Measurements from ENCODE around the gene KCNE3.

- no peak for TF ChIP-seq CTCF (IDR thresholded peaks at IDR 0.05)
- TF ChIP-seq POLR2A (IDR thresholded peaks at IDR 0.05), result no peak
Observed at GRCh38 chr11:74465291-74465708, 2.0 kb downstream of the KCNE3 start.

Data from thyroid gland (tissue), 4 donors.